AG09309 (cell line): ENCODE results near the gene SPATA31E1.

Source experiments
- DNase-seq: peaks from one replicate; pipeline ENCODE4 v3.0.0-alpha.2; 2010; ENCODE audit warnings: low read depth
- H3K4me3 ChIP-seq: 2 replicates; pipeline ENCODE4 v1.5.1; 2011; ENCODE audit warnings: mild to moderate bottlenecking, low read depth, low read length, moderate library complexity; ENCODE audit not compliant: control insufficient read depth
- TF ChIP-seq, protein P1 (sequence below): IDR thresholded peaks from 2 replicates; pipeline ENCODE4 v1.5.1; 2011; ENCODE audit warnings: mild to moderate bottlenecking, low read depth, low read length, inconsistent platforms; ENCODE audit not compliant: insufficient read depth, control insufficient read depth; ENCODE audit errors: missing control alignments

Gene SPATA31E1

DNA sequence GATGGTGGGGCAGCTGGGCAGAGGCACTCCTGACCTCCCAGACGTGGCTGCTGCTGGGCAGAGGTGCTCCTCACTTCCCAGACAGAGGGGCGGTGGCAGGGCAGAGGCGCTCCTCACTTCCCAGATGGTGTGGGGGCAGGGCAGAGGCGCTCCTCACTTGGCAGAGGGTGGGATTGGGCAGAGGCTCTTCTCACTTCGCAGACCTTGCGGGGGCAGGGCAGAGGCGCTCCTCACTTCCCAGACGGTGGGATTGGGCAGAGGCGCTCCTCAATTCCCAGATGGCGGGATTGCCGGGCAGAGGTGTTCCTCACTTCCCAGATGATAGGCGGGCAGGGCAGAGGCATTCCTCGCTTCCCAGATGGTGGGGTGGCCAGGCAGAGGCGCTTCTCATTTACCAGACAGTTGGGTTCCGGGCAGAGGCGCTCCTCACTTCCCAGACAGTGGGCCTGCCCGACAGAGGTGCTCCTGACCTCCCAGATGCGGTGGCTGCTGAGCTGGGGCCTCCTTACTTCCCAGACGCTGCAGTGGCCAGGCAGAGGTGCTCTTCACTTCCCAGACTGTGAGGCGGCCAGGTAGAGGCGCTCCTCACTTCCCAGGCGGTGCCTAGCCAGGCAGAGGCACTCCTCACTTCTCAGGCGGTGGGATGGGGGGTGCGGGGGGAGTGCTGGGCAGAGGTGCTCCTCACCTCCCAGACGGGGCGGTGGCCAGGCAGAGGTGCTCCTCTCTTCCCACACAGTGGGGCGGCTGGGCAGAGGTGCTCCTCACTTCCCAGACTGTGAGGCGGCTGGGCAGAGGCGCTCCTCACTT is 25.3 kb upstream of the SPATA31E1 start:
- TF ChIP-seq, protein P1, sequence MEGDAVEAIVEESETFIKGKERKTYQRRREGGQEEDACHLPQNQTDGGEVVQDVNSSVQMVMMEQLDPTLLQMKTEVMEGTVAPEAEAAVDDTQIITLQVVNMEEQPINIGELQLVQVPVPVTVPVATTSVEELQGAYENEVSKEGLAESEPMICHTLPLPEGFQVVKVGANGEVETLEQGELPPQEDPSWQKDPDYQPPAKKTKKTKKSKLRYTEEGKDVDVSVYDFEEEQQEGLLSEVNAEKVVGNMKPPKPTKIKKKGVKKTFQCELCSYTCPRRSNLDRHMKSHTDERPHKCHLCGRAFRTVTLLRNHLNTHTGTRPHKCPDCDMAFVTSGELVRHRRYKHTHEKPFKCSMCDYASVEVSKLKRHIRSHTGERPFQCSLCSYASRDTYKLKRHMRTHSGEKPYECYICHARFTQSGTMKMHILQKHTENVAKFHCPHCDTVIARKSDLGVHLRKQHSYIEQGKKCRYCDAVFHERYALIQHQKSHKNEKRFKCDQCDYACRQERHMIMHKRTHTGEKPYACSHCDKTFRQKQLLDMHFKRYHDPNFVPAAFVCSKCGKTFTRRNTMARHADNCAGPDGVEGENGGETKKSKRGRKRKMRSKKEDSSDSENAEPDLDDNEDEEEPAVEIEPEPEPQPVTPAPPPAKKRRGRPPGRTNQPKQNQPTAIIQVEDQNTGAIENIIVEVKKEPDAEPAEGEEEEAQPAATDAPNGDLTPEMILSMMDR: no peak
- DNase-seq: no peak
- H3K4me3 ChIP-seq: no peak overlapping the region

DNA sequence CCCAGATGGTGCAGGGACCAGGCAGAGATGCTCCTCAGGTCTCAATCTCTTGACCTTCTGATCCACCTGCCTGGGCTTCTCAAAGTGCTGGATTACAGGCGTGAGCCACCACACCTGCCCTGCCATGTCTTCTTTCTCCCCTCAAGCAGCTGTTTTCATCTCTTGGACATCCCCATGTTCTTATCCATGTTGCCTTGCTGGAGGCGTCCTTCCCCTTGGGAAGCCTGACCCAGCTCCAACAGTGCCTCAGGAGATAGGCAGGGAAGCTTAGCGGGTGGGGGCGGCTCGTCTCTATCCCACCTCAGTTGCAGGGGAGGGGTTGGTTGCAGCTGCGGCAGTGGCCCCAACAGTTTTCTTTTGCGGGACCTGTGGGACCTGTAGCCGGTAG is 24.7 kb upstream of the SPATA31E1 start:
- TF ChIP-seq, protein P1: no peak
- no peak overlapping the region for H3K4me3 ChIP-seq
- no peak for DNase-seq

DNA sequence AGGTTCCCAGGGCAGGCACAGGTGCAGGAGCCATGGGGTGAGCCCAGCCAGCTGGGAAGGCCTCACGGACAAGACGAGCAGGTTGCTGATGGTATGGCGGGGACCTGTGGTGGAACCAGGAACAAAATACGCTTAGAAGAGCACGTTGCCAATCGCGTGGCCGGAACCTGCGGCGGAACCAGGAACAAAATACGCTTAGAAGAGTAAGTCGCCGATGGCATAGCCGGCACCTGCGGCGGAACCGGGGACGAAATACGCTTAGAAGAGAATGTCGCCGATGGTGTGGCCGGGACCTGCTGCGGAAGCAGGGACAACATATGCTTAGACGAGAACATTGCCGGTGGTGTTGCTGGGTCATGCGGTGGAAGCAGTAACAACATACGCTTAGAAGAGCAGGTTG is 23.5 kb upstream of the SPATA31E1 start:
- TF ChIP-seq, protein P1: no peak
- no peak for DNase-seq
- H3K4me3 ChIP-seq: no peak overlapping the region

DNA sequence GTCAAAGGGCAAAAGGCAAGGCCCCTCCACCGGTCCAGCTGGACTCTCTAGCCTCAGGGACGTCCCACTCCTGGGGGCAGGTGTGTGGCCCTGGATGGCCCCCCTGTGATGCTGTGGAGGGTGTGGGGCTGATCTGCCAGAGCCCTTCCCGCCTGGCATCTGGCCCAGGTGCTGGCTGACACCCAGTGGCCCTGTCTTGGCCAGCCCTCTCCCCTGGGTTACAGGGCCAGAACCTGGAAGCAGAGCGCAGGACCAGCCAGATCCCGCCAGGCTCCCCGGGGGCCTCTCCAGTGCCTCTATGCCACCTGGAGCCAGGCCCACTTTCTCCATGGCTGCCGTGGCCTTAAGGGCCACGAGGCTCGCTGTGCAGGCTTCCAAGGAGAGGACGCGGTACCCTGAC is 22.9 kb upstream of the SPATA31E1 start:
- TF ChIP-seq, protein P1: no peak
- DNase-seq: no peak
- H3K4me3 ChIP-seq: no peak overlapping the region

DNA sequence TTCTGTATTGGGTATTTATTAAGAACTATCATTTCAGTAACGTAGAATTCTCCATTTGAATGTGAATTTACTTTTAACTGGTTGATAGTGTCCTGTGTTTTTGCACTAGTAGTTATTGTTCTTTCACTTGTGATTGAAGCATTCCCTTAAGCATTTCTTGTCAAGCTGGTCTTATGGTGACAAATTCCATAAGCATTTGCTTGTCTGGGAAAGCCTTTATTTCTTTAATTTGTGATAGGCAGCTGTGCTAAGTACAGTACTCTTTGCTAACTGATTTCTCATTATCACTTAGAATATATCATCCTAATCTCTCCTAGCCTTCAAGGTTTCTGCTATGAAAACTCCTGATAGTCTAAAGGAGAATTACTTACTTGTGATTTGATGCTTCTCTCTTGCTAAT is 21.3 kb upstream of the SPATA31E1 start:
- H3K4me3 ChIP-seq: no peak overlapping the region
- TF ChIP-seq, protein P1: no peak
- DNase-seq: no peak

DNA sequence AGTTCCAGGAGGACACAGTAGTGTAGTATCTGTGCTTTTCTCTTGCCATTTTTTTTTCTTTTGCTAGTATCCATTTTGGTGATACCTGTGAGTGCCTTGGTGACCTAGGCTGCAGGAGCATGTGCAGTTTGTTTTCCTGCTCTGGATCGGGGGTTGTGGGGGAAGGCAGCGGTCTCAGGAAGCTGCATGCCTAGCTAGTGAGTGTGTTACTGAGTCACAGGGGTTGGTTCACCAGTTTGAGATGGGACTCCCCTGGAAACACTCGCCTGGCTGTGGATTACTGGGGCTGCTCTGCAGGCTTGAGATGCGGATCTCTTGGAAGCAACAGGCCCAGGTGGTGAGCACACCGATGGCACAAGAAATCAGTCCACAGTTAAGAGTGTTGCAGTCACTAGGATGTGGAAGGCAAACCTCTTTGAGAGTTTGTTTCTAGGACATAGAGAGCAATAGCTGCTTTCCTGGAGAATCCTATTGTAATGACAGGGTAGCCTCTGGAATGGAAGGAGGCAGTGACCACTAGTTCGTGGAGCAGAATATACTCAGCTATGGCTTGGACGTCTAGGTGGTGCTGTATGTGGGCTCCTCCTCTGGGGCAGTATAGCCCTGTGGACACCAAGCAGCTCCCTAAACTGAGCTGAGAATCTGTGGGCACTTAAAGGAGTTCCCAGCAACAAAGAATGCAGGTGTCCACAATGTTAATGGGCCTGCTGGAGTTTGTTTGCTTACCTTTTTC is 20.0 kb upstream of the SPATA31E1 start:
- peak; percentile 23 for DNase-seq
- TF ChIP-seq, protein P1: no peak
- H3K4me3 ChIP-seq: no peak overlapping the region
